ENCODE measurements around the gene GDPD5.

GDPD5 gene

DNA sequence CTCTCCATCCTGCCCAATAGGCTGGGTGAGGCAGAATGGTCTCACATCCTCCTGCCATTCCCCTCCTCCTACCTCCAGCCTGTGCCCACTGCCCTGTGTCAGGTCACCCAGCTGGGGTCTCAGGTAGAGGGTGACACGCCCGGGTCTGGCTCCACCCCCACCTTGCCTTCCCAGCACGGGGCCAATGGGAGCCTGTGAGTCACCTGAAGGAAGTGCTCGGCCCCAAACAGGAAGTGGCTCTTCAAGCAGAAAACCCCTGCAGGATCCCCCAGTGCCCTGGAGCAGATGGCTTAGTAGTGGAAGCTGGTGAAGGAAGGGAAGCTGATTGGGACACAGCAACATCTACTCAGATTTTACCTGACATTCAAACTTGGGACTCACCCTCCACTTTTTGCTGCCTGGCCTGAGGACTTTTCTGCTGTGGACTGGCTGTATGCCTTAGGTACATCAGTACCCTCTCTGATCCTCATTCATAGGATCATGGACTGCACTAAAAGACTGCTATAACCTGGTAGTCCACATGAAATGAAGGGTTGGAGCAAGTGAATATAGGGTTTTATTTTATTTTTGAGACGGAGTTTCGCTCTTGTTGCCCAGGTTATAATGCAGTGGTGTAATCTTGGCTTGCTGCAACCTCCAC is 33.4 kb downstream of the GDPD5 start:
- FAIRE-seq = no peak
- peak; percentile 31 for DNase-seq (ENCODE audit: low spot score)

- FAIRE-seq (no peak), DNase-seq (ENCODE audit: low spot score) (no peak)
Measured at GRCh38 chr11:75491465-75491864, 34.3 kb downstream of the GDPD5 start.

GRCh38 chr11:75490221-75491181 is 35.2 kb downstream of the GDPD5 start:
- peak; percentile 64 for DNase-seq (ENCODE audit: low spot score)
- no peak for FAIRE-seq

GRCh38 chr11:75487365-75487764 is 38.4 kb downstream of the GDPD5 start:
- FAIRE-seq (no peak), DNase-seq (ENCODE audit: low spot score) (no peak)

- FAIRE-seq (no peak), DNase-seq (ENCODE audit: low spot score) (no peak)
Measured at GRCh38 chr11:75485742-75486141, 40.0 kb downstream of the GDPD5 start.

GRCh38 chr11:75482931-75483469 is 42.7 kb downstream of the GDPD5 start:
- DNase-seq (ENCODE audit: low spot score) = no peak
- FAIRE-seq = no peak

DNA sequence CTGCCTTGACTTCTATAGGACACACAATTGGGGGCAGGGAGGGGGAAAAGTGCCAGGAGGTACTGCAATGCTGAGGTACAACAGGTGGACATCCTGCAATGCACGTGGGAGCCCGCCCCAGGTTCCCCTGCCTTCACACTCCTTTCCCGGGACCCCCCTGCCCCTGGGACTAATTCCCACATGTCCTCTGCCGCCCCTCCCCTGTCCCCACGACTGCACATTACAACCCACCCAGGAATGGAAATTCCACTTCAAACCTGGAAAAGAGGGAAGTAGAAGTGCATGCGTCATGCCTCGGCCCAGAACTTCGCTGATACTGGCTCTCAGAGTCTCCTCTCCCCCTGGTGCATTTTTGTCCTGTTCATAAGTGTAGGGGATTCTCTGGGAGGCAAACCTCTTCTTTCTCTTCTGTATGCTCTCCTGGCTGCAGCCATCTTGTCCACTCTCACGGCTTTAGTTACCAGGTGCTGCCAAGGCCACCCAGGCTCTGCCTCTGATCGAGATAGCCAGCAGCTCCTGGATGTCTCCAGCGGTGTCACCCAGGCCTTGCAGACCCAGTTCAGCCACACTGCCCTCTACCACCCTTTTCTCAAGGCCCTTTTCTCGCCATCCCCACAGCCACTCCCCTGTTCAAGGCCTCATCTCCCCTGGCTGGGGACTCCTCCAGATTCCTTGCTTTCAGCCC is 43.7 kb downstream of the GDPD5 start:
- no peak for DNase-seq (ENCODE audit: low spot score)
- no peak for FAIRE-seq

DNA sequence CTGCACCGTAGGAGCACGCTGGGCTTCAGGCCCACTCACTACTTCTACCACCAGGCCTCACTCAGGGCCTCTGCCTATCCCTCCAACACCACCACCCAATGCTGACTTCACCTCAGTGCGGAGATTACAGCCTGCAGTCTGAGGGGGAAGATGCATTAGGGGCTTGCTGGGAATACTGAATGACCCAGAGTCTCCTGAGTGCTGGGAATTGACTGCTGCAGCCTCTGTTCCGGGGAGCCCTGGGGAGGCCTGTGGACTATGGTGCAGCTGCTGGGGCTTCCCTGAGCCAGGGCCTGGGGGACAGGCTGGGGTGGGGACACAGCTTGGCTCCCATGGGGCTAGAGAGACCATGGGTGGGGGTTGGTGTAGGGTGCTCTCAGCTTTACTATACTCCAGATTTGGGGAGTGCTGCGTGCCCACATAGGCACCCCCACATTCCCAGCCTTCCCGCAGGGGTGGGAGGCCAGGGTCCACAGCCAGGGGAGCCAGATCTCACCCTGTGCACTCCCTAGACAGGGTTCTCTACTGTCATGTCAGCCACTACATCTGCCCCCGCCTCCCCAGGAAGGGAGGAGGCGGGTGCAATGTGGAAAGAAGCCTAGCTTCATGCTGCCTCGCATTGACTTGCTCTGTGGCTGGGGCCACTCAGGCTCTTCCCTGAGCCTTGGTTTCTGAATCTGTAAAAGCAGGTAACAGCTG is 44.4 kb downstream of the GDPD5 start:
- DNase-seq (ENCODE audit: low spot score) = no peak
- FAIRE-seq = no peak

- FAIRE-seq = no peak
- DNase-seq (ENCODE audit: low spot score) = no peak
Measured at GRCh38 chr11:75480185-75481175, 45.3 kb downstream of the GDPD5 start.

- no peak for FAIRE-seq
- no peak for DNase-seq (ENCODE audit: low spot score)
Measured at GRCh38 chr11:75479597-75480145, 46.1 kb downstream of the GDPD5 start.

GRCh38 chr11:75478783-75479596 is 46.8 kb downstream of the GDPD5 start:
- no peak for DNase-seq (ENCODE audit: low spot score)

DNA sequence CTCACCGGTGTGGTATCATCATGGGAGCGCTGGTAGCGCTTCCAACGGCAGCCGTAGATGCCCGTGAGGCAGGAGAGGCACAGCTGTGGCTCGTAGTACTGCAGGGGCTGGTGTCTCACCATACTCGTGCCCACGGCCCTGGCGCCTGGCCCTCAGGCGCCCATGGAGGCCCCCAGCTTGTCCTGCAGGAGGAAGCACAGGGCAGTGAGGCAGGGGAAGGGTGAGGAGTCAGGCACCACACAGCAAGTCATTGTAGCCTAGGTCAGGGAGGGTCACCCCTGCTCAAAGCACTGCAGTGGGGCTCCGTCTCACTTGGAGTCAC is 48.2 kb downstream of the GDPD5 start:
- FAIRE-seq (no peak), DNase-seq (ENCODE audit: low spot score) (no peak)

More at GRCh38 chr11:75478783-75479596, 46.8 kb downstream of the GDPD5 start:
- no peak for FAIRE-seq

DNA sequence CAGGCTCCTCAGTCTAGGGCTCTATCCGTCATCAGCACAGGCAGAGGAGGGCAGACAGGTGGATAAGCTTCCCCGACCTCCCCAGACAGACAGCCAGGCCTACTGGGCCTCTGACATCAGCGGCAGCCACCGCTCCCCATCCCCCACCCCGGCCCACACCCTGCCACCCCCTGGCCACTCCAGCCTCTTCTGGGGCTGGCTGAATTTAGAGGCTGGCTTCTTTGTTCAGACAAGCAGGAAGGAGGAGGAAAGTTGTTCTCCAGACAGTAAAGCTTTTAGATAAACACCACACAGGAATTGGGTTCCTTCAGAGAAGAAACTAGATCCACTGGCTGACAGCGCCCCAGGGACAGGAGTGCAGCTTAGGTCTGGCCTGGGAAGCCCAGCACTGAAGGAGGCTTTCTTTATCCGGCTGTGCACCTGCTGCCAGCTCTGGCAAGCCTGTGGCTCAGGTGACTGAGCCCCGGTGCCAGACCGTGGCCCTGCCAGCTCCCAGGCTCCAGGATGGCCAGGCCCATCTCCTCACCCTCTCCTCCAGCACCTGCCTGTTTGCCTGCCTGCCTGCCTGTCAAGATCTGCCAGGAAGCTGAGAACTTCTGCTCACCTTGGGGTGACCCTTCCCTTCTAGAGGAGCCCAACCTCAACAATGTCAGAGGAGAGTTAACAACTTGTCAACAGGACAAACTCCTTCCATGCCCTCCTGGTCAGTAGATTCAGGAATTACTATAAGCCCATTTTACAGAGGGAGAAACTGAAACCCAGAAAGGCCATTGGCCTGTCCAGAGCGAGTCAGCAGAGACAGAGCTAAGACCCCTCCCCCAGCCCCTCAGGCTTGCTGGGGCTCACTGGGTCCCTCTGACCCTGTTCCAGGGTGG is 48.8 kb downstream of the GDPD5 start:
- no peak for FAIRE-seq
- no peak for DNase-seq (ENCODE audit: low spot score)

GRCh38 chr11:75475767-75476650 is 49.7 kb downstream of the GDPD5 start:
- DNase-seq (ENCODE audit: low spot score) (no peak), FAIRE-seq (no peak)

DNA sequence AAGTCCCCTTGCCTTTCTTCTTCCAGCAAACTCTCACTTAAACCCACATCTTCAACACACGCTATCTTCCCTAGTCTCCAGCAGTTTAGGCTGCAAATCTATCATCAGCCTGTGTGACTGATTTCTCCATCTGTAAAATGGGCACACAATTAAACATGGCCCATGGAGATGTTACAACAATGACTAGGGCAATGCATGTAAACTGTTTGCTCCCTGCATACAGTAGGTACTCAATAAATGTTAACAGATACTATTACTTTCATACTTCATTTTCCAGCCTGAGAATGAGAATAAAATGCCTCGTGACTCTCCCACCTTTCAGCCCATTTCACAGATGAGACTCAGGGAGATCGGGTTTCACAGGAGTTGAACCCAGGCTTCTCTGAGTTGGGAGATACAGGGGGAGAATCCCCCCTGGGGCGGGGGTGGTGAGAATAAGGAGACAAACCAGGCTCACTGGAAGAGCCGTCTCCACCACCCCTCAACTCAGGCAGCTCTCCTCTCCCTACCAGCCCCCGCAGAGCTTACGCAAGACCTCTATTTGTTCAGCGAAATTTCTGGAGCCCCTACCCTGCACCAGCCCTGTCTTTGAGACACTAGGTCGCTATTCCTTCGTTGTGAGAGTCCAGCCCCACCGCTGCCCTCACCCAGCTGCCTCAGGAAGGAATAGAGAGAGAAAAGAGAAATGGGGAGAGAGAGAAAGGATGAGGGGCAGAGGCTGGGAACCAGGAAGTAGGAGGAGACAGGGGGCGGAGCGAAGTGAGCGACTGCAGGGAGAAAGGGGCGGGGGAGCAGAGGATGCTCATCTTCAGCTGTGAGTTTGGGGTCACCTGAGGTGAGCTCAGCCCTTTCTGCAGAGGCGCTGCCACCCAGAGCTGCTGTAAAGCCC is 50.6 kb downstream of the GDPD5 start:
- no peak for DNase-seq (ENCODE audit: low spot score)
- FAIRE-seq = no peak

DNA sequence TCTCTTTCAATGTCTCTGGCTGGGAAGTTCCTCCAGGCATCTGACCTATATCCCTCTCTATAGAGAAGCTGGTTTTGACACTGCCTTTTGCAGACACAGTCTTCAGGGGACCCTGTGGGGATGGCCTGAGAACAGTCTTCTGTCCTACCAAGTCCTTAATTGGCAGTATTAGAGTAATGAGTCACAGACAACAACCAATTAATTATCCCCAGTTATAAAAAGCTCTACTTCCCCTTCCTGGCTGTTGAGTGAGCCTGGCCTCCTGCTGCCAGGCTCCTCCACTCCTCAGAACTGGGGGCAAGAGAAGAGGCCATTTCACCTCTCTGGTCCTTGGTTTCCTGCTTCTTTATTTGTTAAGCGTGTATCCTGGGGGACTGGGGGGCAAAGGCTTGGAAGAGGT is 51.5 kb downstream of the GDPD5 start:
- DNase-seq (ENCODE audit: low spot score) = no peak
- FAIRE-seq = no peak
